OCI-LY3 (cell line): Measurements from ENCODE around the gene LPCAT1.

ENCODE experiments used
- H2AFZ ChIP-seq: fragments of 200-600, 300-600 bp; shearing (Covaris generic); 2 replicates; pipeline ENCODE4 v1.6.0; 2014; ENCODE audit warnings: antibody characterized with exemption, low read depth, low read length
- H3K27ac ChIP-seq: fragments of 200-600, 300-600 bp; sonication (generic); 2 replicates; pipeline ENCODE4 v1.5.1; 2014; ENCODE audit warnings: mild to moderate bottlenecking, low read length, moderate library complexity, mixed read lengths
- H3K27me3 ChIP-seq: fragments of 200-600, 300-600 bp; sonication (generic); 2 replicates; pipeline ENCODE4 v1.6.1; 2014; ENCODE audit warnings: low read depth, low read length, mixed read lengths
- H3K36me3 ChIP-seq: fragments of 200-600, 300-600 bp; sonication (generic); replicated peaks from 2 replicates; pipeline ENCODE3; 2014; ENCODE audit warnings: low read depth, low read length, mixed read lengths
- H3K4me1 ChIP-seq: fragments of 300-600, 200-600 bp; sonication (generic); 2 replicates; pipeline ENCODE4 v1.6.1; 2014; ENCODE audit warnings: low read length, mixed read lengths
- H3K4me2 ChIP-seq: fragments of 200-600, 300-600 bp; sonication (generic); 2 replicates; pipeline ENCODE4 v1.6.1; 2014; ENCODE audit warnings: low read length, mixed read lengths
- H3K4me3 ChIP-seq: fragments of 300-600, 200-600 bp; sonication (generic); 2 replicates; pipeline ENCODE4 v1.5.1; 2014; ENCODE audit warnings: antibody characterized with exemption, mild to moderate bottlenecking, low read length, moderate library complexity
- H3K79me2 ChIP-seq: fragments of 300-600, 200-600 bp; shearing (Covaris generic); 2 replicates; pipeline ENCODE4 v1.6.1; 2014; ENCODE audit warnings: mild to moderate bottlenecking, low read length, mixed read lengths
- H3K9ac ChIP-seq: fragments of 300-600, 200-600 bp; shearing (Covaris generic); 2 replicates; pipeline ENCODE4 v1.6.0; 2014; ENCODE audit warnings: mild to moderate bottlenecking, low read length, moderate library complexity
- H3K9me3 ChIP-seq: fragments of 200-600, 300-600 bp; shearing (Covaris generic); 2 replicates; pipeline ENCODE4 v1.6.1; 2014; ENCODE audit warnings: low read length, mixed read lengths; ENCODE audit not compliant: insufficient read depth
- H4K20me1 ChIP-seq: fragments of 200-600, 300-600 bp; sonication (generic); 2 replicates; pipeline ENCODE4 v1.6.1; 2016; ENCODE audit warnings: low read length, mixed read lengths; ENCODE audit not compliant: insufficient read depth
- CTCF ChIP-seq: fragments of 200-600, 300-600 bp; sonication (generic); IDR thresholded peaks from 2 replicates; pipeline ENCODE4 v1.5.1; 2014; ENCODE audit warnings: antibody characterized with exemption, low read length, low read depth
- EZH2phosphoT487 ChIP-seq: fragments of 200-600 bp; shearing (Covaris generic); IDR thresholded peaks from 2 replicates; pipeline ENCODE4 v1.6.1; 2018; ENCODE audit warnings: antibody characterized with exemption, mixed run types, low read depth

LPCAT1 gene

GRCh38 chr5:1474866-1475543 is 48.8 kb downstream of the LPCAT1 start:
- Histone ChIP-seq H3K4me1 (peaks cover 26% of the 10 kb centered on the region), H4K20me1 (no peaks in the 10 kb centered on the region), H2AFZ (no peak overlapping the region), H3K9me3 (no peaks in the 10 kb centered on the region), H3K27me3 (no peaks in the 10 kb centered on the region), H3K36me3 (peaks cover 86% of the 10 kb centered on the region), H3K79me2 (peaks cover 16% of the 10 kb centered on the region; the same call in 1 of the 2 replicates), H3K27ac (no peak overlapping the region), H3K4me2 (no peak overlapping the region), H3K9ac (no peak overlapping the region), H3K4me3 (no peak overlapping the region)
- TF ChIP-seq EZH2phosphoT487 = no peak
- TF ChIP-seq CTCF = no peak

GRCh38 chr5:1474183-1474839 is 49.4 kb downstream of the LPCAT1 start:
- Histone ChIP-seq H2AFZ (no peak overlapping the region), H3K27ac (no peak overlapping the region), H3K36me3 (peaks cover 87% of the 10 kb centered on the region), H3K4me2 (no peak overlapping the region), H3K4me3 (no peak overlapping the region), H3K27me3 (no peaks in the 10 kb centered on the region), H3K9me3 (no peaks in the 10 kb centered on the region), H3K4me1 (peaks cover 22% of the 10 kb centered on the region), H3K9ac (no peak overlapping the region), H3K79me2 (peaks cover 10% of the 10 kb centered on the region; the same call in 1 of the 2 replicates), H4K20me1 (no peaks in the 10 kb centered on the region)
- TF ChIP-seq CTCF (no peak), EZH2phosphoT487 (no peak)

GRCh38 chr5:1473746-1474145 is 50.0 kb downstream of the LPCAT1 start:
- Histone ChIP-seq H3K4me1 (peaks cover 16% of the 10 kb centered on the region), H3K36me3 (peaks cover 87% of the 10 kb centered on the region), H4K20me1 (no peaks in the 10 kb centered on the region), H3K27ac (no peak overlapping the region), H3K4me2 (no peak overlapping the region), H3K79me2 (peaks cover 4% of the 10 kb centered on the region; the same call in 1 of the 2 replicates), H3K27me3 (no peaks in the 10 kb centered on the region), H3K9me3 (no peaks in the 10 kb centered on the region), H2AFZ (no peak overlapping the region), H3K9ac (no peak overlapping the region), H3K4me3 (no peak overlapping the region)
- no peak for TF ChIP-seq EZH2phosphoT487
- TF ChIP-seq CTCF = no peak

- no peaks in the 10 kb centered on the region; the same call in 1 of the 2 replicates for H3K79me2 ChIP-seq
- TF ChIP-seq CTCF (no peak), EZH2phosphoT487 (no peak)
- peaks cover 87% of the 10 kb centered on the region for H3K36me3 ChIP-seq
- no peak overlapping the region for H3K27ac ChIP-seq
- no peak overlapping the region for H2AFZ ChIP-seq
- H3K4me2 ChIP-seq = no peak overlapping the region
- H3K9me3 ChIP-seq = no peaks in the 10 kb centered on the region
- no peak overlapping the region for H3K4me3 ChIP-seq
- peaks cover 10% of the 10 kb centered on the region; the same call in 1 of the 2 replicates for H3K4me1 ChIP-seq
- H3K9ac ChIP-seq = no peak overlapping the region
- no peaks in the 10 kb centered on the region for H4K20me1 ChIP-seq
- H3K27me3 ChIP-seq = no peaks in the 10 kb centered on the region
Observed at GRCh38 chr5:1472964-1473628, 50.7 kb downstream of the LPCAT1 start.
